CD4-positive, alpha-beta T cell (primary cell): ENCODE measurements around the gene ADTRP. TPM values are rescaled to one million over a fixed set of nuclear protein-coding genes. Genes with fewer than 3 reads are reported as not detected.

Experiments used
- ATAC-seq: fragments of 200-7000 bp; cut with Tn5 transposase; one replicate; pipeline ENCODE4 v1.10.0; 2022; ENCODE audit warnings: mild to moderate bottlenecking; ENCODE audit not compliant: poor library complexity
- CTCF ChIA-PET: fragments of 350-600 bp; sonication (Branson Sonifier 250); formaldehyde crosslinking; loops from one replicate; lab custom pipeline; 2021; ENCODE audit warnings: antibody characterized with exemption, inconsistent platforms; lab: Charles Lee
- POLR2A ChIA-PET: fragments of 350-600 bp; sonication (Branson Sonifier 250); formaldehyde crosslinking; loops from one replicate; lab custom pipeline; 2021; ENCODE audit warnings: antibody characterized with exemption, inconsistent platforms; lab: Charles Lee
- DNase-seq, 14 experiments: peaks; one replicate each; pipeline ENCODE4 v3.0.0-alpha.2; 2013 to 2020; ENCODE audit warnings: mixed read lengths in 2 of 14
- H3K27ac ChIP-seq, 2 donors: one replicate each; pipeline versions ENCODE4 v1.5.1 to v1.7.0; 2013; ENCODE audit warnings: low read length in 2 of 2, low read depth in 1 of 2, mild to moderate bottlenecking in 1 of 2
- H3K27me3 ChIP-seq, 2 experiments: 1 replicate in 1 of 2; 2 replicates in 1 of 2; pipeline versions ENCODE4 v1.6.1 to v1.7.0; 2013; ENCODE audit warnings: low read length in 2 of 2, control low read depth in 1 of 2, mild to moderate bottlenecking in 1 of 2, moderate library complexity in 1 of 2; ENCODE audit not compliant: insufficient read depth in 2 of 2, control insufficient read depth in 1 of 2
- H3K36me3 ChIP-seq: one replicate; pipeline ENCODE4 v1.6.1; 2013; ENCODE audit warnings: low read length, control low read depth; ENCODE audit not compliant: insufficient read depth
- H3K4me1 ChIP-seq: one replicate; pipeline ENCODE4 v1.6.1; 2013; ENCODE audit warnings: low read length, control low read depth; ENCODE audit not compliant: insufficient read depth
- H3K4me3 ChIP-seq: one replicate; pipeline ENCODE4 v1.5.1; 2013; ENCODE audit warnings: mild to moderate bottlenecking, low read length, moderate library complexity
- H3K9me3 ChIP-seq, 2 experiments: 1 replicate in 1 of 2; 2 replicates in 1 of 2; pipeline versions ENCODE4 v1.6.1 to v1.7.0; 2013; ENCODE audit warnings: low read length in 2 of 2, mild to moderate bottlenecking in 2 of 2, control low read depth in 1 of 2, moderate library complexity in 1 of 2; ENCODE audit not compliant: control insufficient read depth in 1 of 2, insufficient read depth in 1 of 2
- H3K27ac Mint-ChIP-seq: one replicate; pipeline ENCODE4 v1.8.0; 2020; ENCODE audit warnings: mixed read lengths
- H3K27me3 Mint-ChIP-seq: one replicate; pipeline ENCODE4 v1.8.0; 2021; ENCODE audit warnings: mixed read lengths
- H3K36me3 Mint-ChIP-seq: one replicate; pipeline ENCODE4 v1.8.0; 2021; ENCODE audit warnings: low read depth, mixed read lengths
- H3K4me1 Mint-ChIP-seq: one replicate; pipeline ENCODE4 v1.8.0; 2021; ENCODE audit warnings: low read depth, mixed read lengths
- H3K4me3 Mint-ChIP-seq: one replicate; pipeline ENCODE4 v1.8.0; 2020; ENCODE audit warnings: mild to moderate bottlenecking, mixed read lengths
- H3K9me3 Mint-ChIP-seq: one replicate; pipeline ENCODE4 v1.8.0; 2020; ENCODE audit warnings: mixed read lengths
- CTCF ChIP-seq: fragments of 200-600 bp; IDR thresholded peaks from one replicate; pipeline ENCODE4 v1.8.0; 2022; ENCODE audit warnings: antibody characterized with exemption, mild to moderate bottlenecking
- intact Hi-C, 2 experiments: fragments of 100-400 bp; cut with DNase I in 1 of 2; cut with micrococcal nuclease in 1 of 2; formaldehyde crosslinking; loops; one replicate each; pipeline versions ENCODE4 v1.15.1 to v1.9.0; 2023 to 2025; cut with DNase I, micrococcal nuclease
- total RNA-seq, 174 experiments: library from RNA in 2 of 174; stranded (reverse) in 2 of 174; gene quantifications; one replicate each; pipeline ENCODE4 v1.2.3 and lab custom pipeline; 2021 to 2026

Gene ADTRP
- total RNA-seq, 2 experiments from 2014 or later: 14.3 to 15.2 TPM

GRCh38 chr6:11740875-11741274 is 37.7 kb downstream of the ADTRP start:
- no peak for TF ChIP-seq CTCF
- CTCF ChIA-PET: no interaction called here
- Histone ChIP-seq H3K36me3 (no peaks in the 10 kb centered on the region), H3K9me3 (peaks cover 0 to 5% of the 10 kb centered on the region in 2 experiments), H3K4me3 (no peak overlapping the region), H3K27me3 (no peaks in the 10 kb centered on the region), H3K4me1 (peaks cover 3% of the 10 kb centered on the region), H3K27ac (no peak overlapping the region)
- Mint-ChIP-seq H3K27me3 (no peaks in the 10 kb centered on the region), H3K27ac (no peak overlapping the region), H3K4me1 (peaks cover 5% of the 10 kb centered on the region), H3K9me3 (peaks cover 3% of the 10 kb centered on the region), H3K36me3 (no peaks in the 10 kb centered on the region), H3K4me3 (no peak overlapping the region)
- POLR2A ChIA-PET: no interaction called here
- ATAC-seq (no peak), DNase-seq (no peak)
- intact Hi-C loops: no loop called here

- TF ChIP-seq CTCF: no peak
- Histone ChIP-seq H3K9me3 (peaks cover 0 to 3% of the 10 kb centered on the region in 2 experiments), H3K4me1 (peaks cover 3% of the 10 kb centered on the region), H3K36me3 (no peaks in the 10 kb centered on the region), H3K27me3 (no peaks in the 10 kb centered on the region), H3K27ac (no peak overlapping the region), H3K4me3 (no peak overlapping the region)
- intact Hi-C loops: loop anchor here in 1 of 2 experiments (5.0 kb wide), 1 partner anchor 37 kb away; no protein-coding TSS in a partner anchor
- POLR2A ChIA-PET: no interaction called here
- DNase-seq: peak in 2 of 14 experiments; percentile 28 to 31
- Mint-ChIP-seq H3K27me3 (no peaks in the 10 kb centered on the region), H3K36me3 (no peaks in the 10 kb centered on the region), H3K4me3 (no peak overlapping the region), H3K4me1 (no peaks in the 10 kb centered on the region), H3K27ac (no peak overlapping the region), H3K9me3 (peaks cover under 1% of the 10 kb centered on the region)
- ATAC-seq: no peak
- CTCF ChIA-PET: interaction anchor here (1.3 kb wide), 1 partner anchor 28 kb away, joined by 3 read pairs; no protein-coding TSS in a partner anchor
These were observed 39.8 kb downstream of the ADTRP start for GRCh38 chr6:11738661-11739375.

- Mint-ChIP-seq H3K27ac (no peak overlapping the region), H3K9me3 (no peaks in the 10 kb centered on the region), H3K36me3 (no peaks in the 10 kb centered on the region), H3K27me3 (no peaks in the 10 kb centered on the region), H3K4me3 (no peak overlapping the region), H3K4me1 (peaks cover 5% of the 10 kb centered on the region)
- H3K36me3 ChIP-seq: no peaks in the 10 kb centered on the region
- no peak overlapping the region for H3K4me3 ChIP-seq
- no peak for DNase-seq
- no peak for TF ChIP-seq CTCF
- CTCF ChIA-PET: interaction anchor here (1.3 kb wide), 1 partner anchor 28 kb away, joined by 3 read pairs; no protein-coding TSS in a partner anchor
- no peak overlapping the region for H3K27ac ChIP-seq
- intact Hi-C loops: loop anchor here in 1 of 2 experiments (5.0 kb wide), 1 partner anchor 36 kb away; no protein-coding TSS in a partner anchor
- peaks cover 3% of the 10 kb centered on the region for H3K4me1 ChIP-seq
- no peaks in the 10 kb centered on the region for H3K9me3 ChIP-seq
- H3K27me3 ChIP-seq: no peaks in the 10 kb centered on the region
- ATAC-seq: no peak
- POLR2A ChIA-PET: interaction anchor here (1.2 kb wide), 1 partner anchor 11 kb away, joined by 3 read pairs; no protein-coding TSS in a partner anchor
These were observed 40.4 kb downstream of the ADTRP start for GRCh38 chr6:11738234-11738633.
